ENCODE data around the gene AKAP13. TPM values are rescaled to one million over a fixed set of nuclear protein-coding genes. Genes with fewer than 3 reads are reported as not detected.

AKAP13 gene
- total RNA-seq, 1 experiment from 2014 or later, result 47.3 TPM

DNA sequence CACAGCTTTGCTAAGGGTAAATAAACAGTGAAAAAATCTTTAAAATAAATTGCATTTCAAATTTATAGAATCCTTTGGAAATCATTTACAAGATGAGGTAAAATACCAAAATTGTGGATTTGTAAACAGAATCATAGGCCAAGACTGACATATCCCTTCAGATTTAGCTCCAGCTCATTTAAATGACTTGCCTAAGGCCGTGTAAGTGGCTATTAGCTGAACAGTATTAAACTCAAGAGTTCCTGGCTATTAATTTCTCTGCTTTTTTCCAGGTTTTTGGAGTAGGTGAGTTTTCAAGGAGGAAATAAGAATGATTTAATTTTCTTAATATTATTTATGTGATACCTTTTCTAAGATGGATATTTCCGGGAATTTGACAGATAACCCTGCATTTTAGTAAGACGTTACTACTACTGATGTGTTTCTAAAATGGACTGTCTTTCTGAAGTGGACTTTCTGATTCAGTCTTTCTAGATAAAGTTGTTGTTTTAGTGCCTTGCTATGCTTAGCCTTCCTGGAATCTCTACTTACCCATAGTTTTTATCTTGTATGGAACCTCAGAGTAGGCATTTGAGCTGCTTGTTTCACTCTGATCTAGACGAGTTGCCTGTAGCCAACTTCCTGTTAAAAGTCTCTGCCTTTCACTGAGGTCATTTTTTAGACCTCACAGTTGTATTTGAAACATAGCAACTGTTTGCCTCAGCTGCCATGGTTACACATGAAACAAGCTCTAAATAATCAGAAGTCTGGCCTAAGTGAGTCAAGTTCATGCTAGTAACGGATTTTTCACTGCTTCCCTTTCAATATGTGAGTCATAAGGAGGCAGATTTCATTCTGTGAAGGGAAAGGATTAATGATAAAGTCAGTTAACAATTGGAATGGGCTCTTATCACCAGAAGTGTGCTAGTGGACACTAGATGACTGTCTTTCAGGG lies 287.4 kb downstream of the AKAP13 start:
- H3K14ac ChIP-seq (ENCODE audit: insufficient read depth, low read length), result no peak overlapping the region
- no peaks in the 10 kb centered on the region for H4K20me1 ChIP-seq (ENCODE audit: control insufficient read depth, insufficient read depth, insufficient read length)
- H3K27ac ChIP-seq (ENCODE audit: insufficient read length, low read depth, low read length), result no peak overlapping the region
- no peak overlapping the region for H4K8ac ChIP-seq (replicated peaks; ENCODE audit: insufficient read length, low read depth, low read length)
- H3K56ac ChIP-seq (ENCODE audit: insufficient read length, low read depth, low read length), result no peak overlapping the region
- H3K4ac ChIP-seq (ENCODE audit: low read depth, low read length), result no peak overlapping the region
- no peaks in the 10 kb centered on the region for H3K23me2 ChIP-seq (ENCODE audit: insufficient read length, low read depth, low read length, poor library complexity, severe bottlenecking)
- H2AFZ ChIP-seq (ENCODE audit: low read length), result no peak overlapping the region
- H3K23ac ChIP-seq (ENCODE audit: insufficient read length, low read depth, low read length), result no peak overlapping the region
- H3K4me2 ChIP-seq (ENCODE audit: insufficient read depth, insufficient read length, low read length), result no peak overlapping the region
- no peak overlapping the region for H4K5ac ChIP-seq (ENCODE audit: insufficient read length, low read depth, low read length)
- H3K18ac ChIP-seq (ENCODE audit: insufficient read length, low read depth, low read length), result no peak overlapping the region
- Mint-ChIP-seq H3K4me1 (no peaks in the 10 kb centered on the region), H3K4me3 (no peak overlapping the region), H3K27me3 (ENCODE audit: low read depth) (no peaks in the 10 kb centered on the region), H3K27ac (peak overlapping the region in 1 of 3 experiments; percentile 17; a peak in 2 of 7 replicates), H3K36me3 (ENCODE audit: insufficient read depth in 1 of 3, low read depth in 3 of 3) (peaks cover 18 to 53% (median 41%) of the 10 kb centered on the region in 3 experiments; a peak in 6 of 7 replicates), H3K9me3 (no peaks in the 10 kb centered on the region)
- no CpG with 5 or more reads among the region's 5 CpGs for WGBS (ENCODE audit: extremely low coverage, insufficient read length, low lambda C conversion rate)
- no peaks in the 10 kb centered on the region for H3K4me1 ChIP-seq (ENCODE audit: insufficient read depth, low read length)
- no peaks in the 10 kb centered on the region for H3K79me1 ChIP-seq (ENCODE audit: insufficient read depth, low read depth, low read length, poor library complexity, severe bottlenecking)
- no peak overlapping the region for H4K91ac ChIP-seq (ENCODE audit: insufficient read length, low read depth, low read length)
- no peaks in the 10 kb centered on the region for H3K79me2 ChIP-seq (ENCODE audit: insufficient read depth, low read length)
- H3K9me3 ChIP-seq (ENCODE audit: control insufficient read depth, low read depth, low read length), result no peaks in the 10 kb centered on the region
- no peak overlapping the region for H2BK15ac ChIP-seq (ENCODE audit: low read depth, low read length)
- no peak overlapping the region for H2BK12ac ChIP-seq (ENCODE audit: insufficient read length, low read depth, low read length)
- no peak overlapping the region for H3T11ph ChIP-seq (ENCODE audit: low read length)
- H2BK5ac ChIP-seq (ENCODE audit: insufficient read length, low read length), result no peak overlapping the region
- no peaks in the 10 kb centered on the region for H3K27me3 ChIP-seq (ENCODE audit: insufficient read depth, low read length)
- TF ChIP-seq, protein P1, sequence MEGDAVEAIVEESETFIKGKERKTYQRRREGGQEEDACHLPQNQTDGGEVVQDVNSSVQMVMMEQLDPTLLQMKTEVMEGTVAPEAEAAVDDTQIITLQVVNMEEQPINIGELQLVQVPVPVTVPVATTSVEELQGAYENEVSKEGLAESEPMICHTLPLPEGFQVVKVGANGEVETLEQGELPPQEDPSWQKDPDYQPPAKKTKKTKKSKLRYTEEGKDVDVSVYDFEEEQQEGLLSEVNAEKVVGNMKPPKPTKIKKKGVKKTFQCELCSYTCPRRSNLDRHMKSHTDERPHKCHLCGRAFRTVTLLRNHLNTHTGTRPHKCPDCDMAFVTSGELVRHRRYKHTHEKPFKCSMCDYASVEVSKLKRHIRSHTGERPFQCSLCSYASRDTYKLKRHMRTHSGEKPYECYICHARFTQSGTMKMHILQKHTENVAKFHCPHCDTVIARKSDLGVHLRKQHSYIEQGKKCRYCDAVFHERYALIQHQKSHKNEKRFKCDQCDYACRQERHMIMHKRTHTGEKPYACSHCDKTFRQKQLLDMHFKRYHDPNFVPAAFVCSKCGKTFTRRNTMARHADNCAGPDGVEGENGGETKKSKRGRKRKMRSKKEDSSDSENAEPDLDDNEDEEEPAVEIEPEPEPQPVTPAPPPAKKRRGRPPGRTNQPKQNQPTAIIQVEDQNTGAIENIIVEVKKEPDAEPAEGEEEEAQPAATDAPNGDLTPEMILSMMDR (conservative IDR thresholded peaks at IDR 0.05), result no peak
- no peak for DNase-seq
- H2BK120ac ChIP-seq (ENCODE audit: low read depth, low read length, poor library complexity, severe bottlenecking), result no peak overlapping the region
- no peak overlapping the region for H2BK20ac ChIP-seq (ENCODE audit: low read depth, low read length, poor library complexity, severe bottlenecking)
- H3K9ac ChIP-seq (ENCODE audit: extremely low read depth, insufficient read length, low read length), result no peak overlapping the region
- H2AK5ac ChIP-seq (ENCODE audit: insufficient read length, low read length), result no peak overlapping the region
